Astrocyte (in vitro differentiated cells and primary cell): ENCODE measurements around the gene TFAP2D. TPM values are rescaled to one million over a fixed set of nuclear protein-coding genes. Genes with fewer than 3 reads are reported as not detected.

Experiments
- DNase-seq: peaks from one replicate; pipeline ENCODE4 v3.0.0-alpha.2; 2010; ENCODE audit warnings: low read depth
- FAIRE-seq: peaks from 2 replicates; lab custom pipeline; 2011; peaks lifted over from hg19 to GRCh38; lab: Jason Lieb, UNC
- H2AFZ ChIP-seq: 2 replicates; pipeline ENCODE4 v1.6.0; 2012; ENCODE audit warnings: low read depth, low read length, inconsistent platforms
- H3K27ac ChIP-seq: 2 replicates; pipeline ENCODE4 v1.5.1; 2011; ENCODE audit warnings: low read depth, low read length, inconsistent platforms
- H3K27me3 ChIP-seq: 2 replicates; pipeline ENCODE4 v1.6.0; 2011; ENCODE audit warnings: low read length, inconsistent platforms; ENCODE audit not compliant: insufficient read depth
- H3K36me3 ChIP-seq: 2 replicates; pipeline ENCODE4 v1.5.1; 2011; ENCODE audit warnings: low read length, inconsistent platforms; ENCODE audit not compliant: insufficient read depth
- H3K4me1 ChIP-seq: 2 replicates; pipeline ENCODE4 v1.5.1; 2011; ENCODE audit warnings: low read length, inconsistent platforms; ENCODE audit not compliant: insufficient read depth
- H3K4me2 ChIP-seq: 2 replicates; pipeline ENCODE4 v1.6.0; 2012; ENCODE audit warnings: low read length, inconsistent platforms
- H3K4me3 ChIP-seq: 2 replicates; pipeline ENCODE4 v1.5.1; 2011; ENCODE audit warnings: low read depth, mild to moderate bottlenecking, low read length, inconsistent platforms; ENCODE audit not compliant: insufficient read depth
- H3K79me2 ChIP-seq: 2 replicates; pipeline ENCODE4 v1.6.0; 2012; ENCODE audit warnings: mild to moderate bottlenecking, low read length, inconsistent platforms; ENCODE audit not compliant: insufficient read depth
- H3K9ac ChIP-seq: 2 replicates; pipeline ENCODE4 v1.6.0; 2012; ENCODE audit warnings: mild to moderate bottlenecking, low read length, inconsistent platforms
- H3K9me3 ChIP-seq: 2 replicates; pipeline ENCODE4 v1.5.1; 2012; ENCODE audit warnings: low read depth, mild to moderate bottlenecking, low read length, inconsistent platforms; ENCODE audit not compliant: insufficient read depth
- H4K20me1 ChIP-seq: 2 replicates; pipeline ENCODE4 v1.6.0; 2012; ENCODE audit warnings: low read length, inconsistent platforms; ENCODE audit not compliant: insufficient read depth
- H3K27ac Mint-ChIP-seq: one replicate; pipeline ENCODE4 v1.8.0; 2021; ENCODE audit warnings: mild to moderate bottlenecking, mixed read lengths; ENCODE audit not compliant: unreplicated experiment
- H3K27me3 Mint-ChIP-seq: one replicate; pipeline ENCODE4 v1.8.0; 2021; ENCODE audit warnings: low read depth, mixed read lengths; ENCODE audit not compliant: unreplicated experiment
- H3K36me3 Mint-ChIP-seq: one replicate; pipeline ENCODE4 v1.8.0; 2021; ENCODE audit warnings: low read depth, mixed read lengths; ENCODE audit not compliant: unreplicated experiment
- H3K4me1 Mint-ChIP-seq: one replicate; pipeline ENCODE4 v1.8.0; 2021; ENCODE audit warnings: low read depth, mixed read lengths; ENCODE audit not compliant: unreplicated experiment
- H3K4me3 Mint-ChIP-seq: one replicate; pipeline ENCODE4 v1.8.0; 2021; ENCODE audit warnings: mild to moderate bottlenecking, moderate library complexity, mixed read lengths; ENCODE audit not compliant: unreplicated experiment
- H3K9me3 Mint-ChIP-seq: one replicate; pipeline ENCODE4 v1.8.0; 2021; ENCODE audit warnings: mild to moderate bottlenecking, mixed read lengths; ENCODE audit not compliant: unreplicated experiment
- EZH2 ChIP-seq: IDR thresholded peaks from 2 replicates; pipeline ENCODE4 v1.6.1; 2012; ENCODE audit warnings: mild to moderate bottlenecking, low read length, inconsistent platforms; ENCODE audit not compliant: insufficient read depth
- total RNA-seq: library from RNA; stranded (reverse); gene quantifications from 2 replicates; pipeline ENCODE4 v1.2.1, GENCODE V29; 2021
- TF ChIP-seq, protein P1 (sequence below): IDR thresholded peaks from 2 replicates; pipeline ENCODE4 v1.5.1; 2011; ENCODE audit warnings: low read depth, mild to moderate bottlenecking, inconsistent platforms, low read length, moderate library complexity; ENCODE audit not compliant: insufficient read depth

The TFAP2D gene
- total RNA-seq, 1 donor from 2014 or later: not detected

DNA sequence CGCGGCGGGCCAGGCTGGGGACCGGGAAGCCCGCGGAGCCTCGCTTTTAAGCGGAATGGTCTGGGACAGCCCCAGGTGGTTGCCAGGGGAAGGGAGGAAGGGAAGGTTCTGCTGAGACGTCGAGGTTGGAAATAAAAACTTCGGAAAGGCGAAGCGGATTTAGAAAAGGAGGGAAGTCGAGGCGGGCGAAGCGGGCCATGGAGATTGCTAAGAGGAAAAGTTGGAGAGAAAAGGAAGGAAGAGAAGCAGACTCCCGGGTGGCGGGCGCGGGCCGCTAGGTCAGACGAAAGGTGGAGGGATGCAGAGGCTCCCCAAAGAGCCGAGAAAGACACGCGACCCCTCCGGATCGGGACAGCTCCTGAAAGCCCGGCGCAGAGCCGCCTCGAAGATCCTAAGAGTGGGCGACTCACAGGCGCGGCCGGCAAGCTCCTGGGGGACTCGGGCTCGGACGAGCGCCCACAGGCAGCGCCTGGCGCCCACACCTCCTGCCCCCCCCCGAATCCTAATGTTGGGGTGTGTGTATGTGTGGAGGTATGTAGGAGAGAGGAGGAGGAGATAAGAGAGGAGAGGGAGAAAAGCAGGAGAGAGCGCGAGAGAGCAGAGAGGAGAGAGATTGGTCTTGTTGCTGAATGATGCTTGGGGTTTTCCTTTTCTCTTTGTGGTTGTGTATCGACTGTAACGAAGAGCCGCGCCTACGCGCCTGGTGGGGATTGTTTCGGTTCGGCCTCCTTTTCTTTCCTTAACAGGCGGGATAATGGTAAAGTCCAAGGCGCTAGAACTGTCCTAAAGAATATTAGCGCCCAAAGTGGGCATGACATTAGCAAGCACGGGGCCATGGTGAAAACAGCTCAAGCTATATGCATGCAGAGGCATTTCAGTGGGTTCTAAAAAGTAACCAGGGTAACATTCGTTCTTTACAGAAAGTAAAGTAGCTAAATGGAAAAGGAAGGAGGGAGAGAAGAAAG is 106.9 kb downstream of the TFAP2D start:
- FAIRE-seq (no peak), DNase-seq (no peak)
- Histone ChIP-seq H3K4me2 (no peak overlapping the region), H3K27ac (no peak overlapping the region), H3K4me1 (peaks cover 3% of the 10 kb centered on the region), H3K79me2 (no peaks in the 10 kb centered on the region), H4K20me1 (no peaks in the 10 kb centered on the region), H3K36me3 (no peaks in the 10 kb centered on the region), H2AFZ (no peak overlapping the region), H3K4me3 (no peak overlapping the region), H3K27me3 (peaks cover 71% of the 10 kb centered on the region), H3K9ac (no peak overlapping the region), H3K9me3 (peaks cover 4% of the 10 kb centered on the region)
- peaks cover 2% of the 10 kb centered on the region for H3K9me3 Mint-ChIP-seq
- H3K27ac Mint-ChIP-seq: peak overlapping the region; percentile 17
- TF ChIP-seq, protein P1, sequence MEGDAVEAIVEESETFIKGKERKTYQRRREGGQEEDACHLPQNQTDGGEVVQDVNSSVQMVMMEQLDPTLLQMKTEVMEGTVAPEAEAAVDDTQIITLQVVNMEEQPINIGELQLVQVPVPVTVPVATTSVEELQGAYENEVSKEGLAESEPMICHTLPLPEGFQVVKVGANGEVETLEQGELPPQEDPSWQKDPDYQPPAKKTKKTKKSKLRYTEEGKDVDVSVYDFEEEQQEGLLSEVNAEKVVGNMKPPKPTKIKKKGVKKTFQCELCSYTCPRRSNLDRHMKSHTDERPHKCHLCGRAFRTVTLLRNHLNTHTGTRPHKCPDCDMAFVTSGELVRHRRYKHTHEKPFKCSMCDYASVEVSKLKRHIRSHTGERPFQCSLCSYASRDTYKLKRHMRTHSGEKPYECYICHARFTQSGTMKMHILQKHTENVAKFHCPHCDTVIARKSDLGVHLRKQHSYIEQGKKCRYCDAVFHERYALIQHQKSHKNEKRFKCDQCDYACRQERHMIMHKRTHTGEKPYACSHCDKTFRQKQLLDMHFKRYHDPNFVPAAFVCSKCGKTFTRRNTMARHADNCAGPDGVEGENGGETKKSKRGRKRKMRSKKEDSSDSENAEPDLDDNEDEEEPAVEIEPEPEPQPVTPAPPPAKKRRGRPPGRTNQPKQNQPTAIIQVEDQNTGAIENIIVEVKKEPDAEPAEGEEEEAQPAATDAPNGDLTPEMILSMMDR: no peak
- TF ChIP-seq EZH2: peak; percentile 60
- no peaks in the 10 kb centered on the region for H3K36me3 Mint-ChIP-seq
- peaks cover 83% of the 10 kb centered on the region for H3K27me3 Mint-ChIP-seq
- H3K4me1 Mint-ChIP-seq: peaks cover 5% of the 10 kb centered on the region
- peak overlapping the region; percentile 69 for H3K4me3 Mint-ChIP-seq

DNA sequence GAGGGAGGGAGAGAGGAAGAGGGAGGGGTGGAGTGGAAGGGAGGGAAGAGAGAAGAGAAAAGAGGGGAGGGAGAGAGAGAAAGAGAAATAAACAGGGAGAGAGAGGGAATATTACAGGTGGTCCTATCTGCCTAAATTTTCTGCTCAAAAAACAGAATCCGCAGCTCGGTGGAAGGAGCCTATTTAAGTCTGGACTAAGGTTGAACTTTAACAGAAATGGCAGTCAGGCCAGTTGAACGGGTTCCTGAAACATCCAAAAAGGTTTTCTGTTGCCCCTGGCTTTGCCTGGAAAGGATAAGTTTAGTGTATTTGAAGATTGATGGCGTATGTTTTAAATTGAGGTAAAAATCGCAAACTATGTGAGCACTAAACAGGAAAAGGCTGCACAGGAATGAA is 107.5 kb downstream of the TFAP2D start:
- TF ChIP-seq EZH2: no peak
- TF ChIP-seq, protein P1: no peak
- Histone ChIP-seq H3K27ac (no peak overlapping the region), H3K4me3 (no peak overlapping the region), H3K4me2 (no peak overlapping the region), H3K9ac (no peak overlapping the region), H4K20me1 (no peaks in the 10 kb centered on the region), H3K27me3 (peaks cover 74% of the 10 kb centered on the region), H3K4me1 (no peaks in the 10 kb centered on the region), H3K36me3 (no peaks in the 10 kb centered on the region), H3K79me2 (no peaks in the 10 kb centered on the region), H3K9me3 (peaks cover 4% of the 10 kb centered on the region), H2AFZ (no peak overlapping the region)
- H3K27ac Mint-ChIP-seq: no peak overlapping the region
- DNase-seq (no peak), FAIRE-seq (no peak)
- peaks cover 2% of the 10 kb centered on the region for H3K9me3 Mint-ChIP-seq
- H3K4me3 Mint-ChIP-seq: no peak overlapping the region
- no peaks in the 10 kb centered on the region for H3K36me3 Mint-ChIP-seq
- H3K4me1 Mint-ChIP-seq: peaks cover 5% of the 10 kb centered on the region
- peaks cover 87% of the 10 kb centered on the region for H3K27me3 Mint-ChIP-seq
